WI38 (cell line): ENCODE data around the gene ZAR1.

Source experiments
- H3K4me3 ChIP-seq: 2 replicates; pipeline ENCODE4 v1.5.1; 2011; ENCODE audit warnings: low read depth, mild to moderate bottlenecking, control low read depth, low read length
- CTCF ChIP-seq: IDR thresholded peaks from 2 replicates; pipeline ENCODE4 v1.5.1; 2012; ENCODE audit warnings: low read depth, mild to moderate bottlenecking, control low read depth, low read length

ZAR1 gene

GRCh38 chr4:48490680-48491513, 845 bp downstream of the ZAR1 start:
- no peak for TF ChIP-seq CTCF
- H3K4me3 ChIP-seq: no peak overlapping the region

GRCh38 chr4:48491514-48492176, 1.6 kb downstream of the ZAR1 start:
- no peak overlapping the region for H3K4me3 ChIP-seq
- no peak for TF ChIP-seq CTCF

- H3K4me3 ChIP-seq: no peak overlapping the region
- no peak for TF ChIP-seq CTCF
Measured at GRCh38 chr4:48493452-48494100, 3.5 kb downstream of the ZAR1 start.

- no peak overlapping the region for H3K4me3 ChIP-seq
- TF ChIP-seq CTCF: no peak
Measured at GRCh38 chr4:48495941-48496340, 5.9 kb downstream of the ZAR1 start.

GRCh38 chr4:48498895-48499294, 8.8 kb downstream of the ZAR1 start:
- TF ChIP-seq CTCF: no peak
- H3K4me3 ChIP-seq: no peak overlapping the region

GRCh38 chr4:48499551-48500066, 9.6 kb downstream of the ZAR1 start:
- H3K4me3 ChIP-seq: no peak overlapping the region
- no peak for TF ChIP-seq CTCF
